H1 (cell line): ENCODE measurements around the gene DPT.

Experiments
- ATF2 ChIP-seq: IDR thresholded peaks from 2 replicates; pipeline ENCODE4 v1.6.1; 2012; ENCODE audit warnings: low read length, inconsistent platforms
- CTCF ChIP-seq, 3 experiments: IDR thresholded peaks; 1 replicate in 2 of 3; 2 replicates in 1 of 3; pipeline versions ENCODE4 v1.5.1 to v1.6.1; 2011; ENCODE audit warnings: low read length in 3 of 3, mild to moderate bottlenecking in 3 of 3, inconsistent platforms in 2 of 3, low read depth in 1 of 3, moderate library complexity in 1 of 3; ENCODE audit not compliant: insufficient read depth in 1 of 3; ENCODE audit errors: control extremely low read depth in 1 of 3
- GABPA ChIP-seq: IDR thresholded peaks from 2 replicates; pipeline ENCODE4 v1.6.1; 2011; ENCODE audit warnings: mild to moderate bottlenecking, low read length, moderate library complexity, borderline replicate concordance; ENCODE audit not compliant: insufficient read depth
- JUN ChIP-seq: IDR thresholded peaks from 2 replicates; pipeline ENCODE4 v1.6.1; 2011; ENCODE audit warnings: low read depth, mild to moderate bottlenecking, improper control_type of control experiment, low read length
- RNF2 ChIP-seq: fragments of 200-900, 300-1000 bp; sonication (generic); IDR thresholded peaks from 2 replicates; pipeline ENCODE4 v1.7.1; 2016; ENCODE audit warnings: borderline replicate concordance, low read depth, mild to moderate bottlenecking, antibody characterized with exemption, low read length; ENCODE audit not compliant: poor library complexity, severe bottlenecking; ENCODE audit errors: missing control alignments
- SRF ChIP-seq: IDR thresholded peaks from 2 replicates; pipeline ENCODE4 v1.6.1; 2011; ENCODE audit warnings: mild to moderate bottlenecking, low read depth, low read length, moderate library complexity
- YY1 ChIP-seq: IDR thresholded peaks from 2 replicates; pipeline ENCODE4 v1.6.1; 2011; ENCODE audit warnings: low read depth, mild to moderate bottlenecking, low read length

GRCh38 chr1:168726281-168726680 lies 2.7 kb downstream of the DPT start:
- TF ChIP-seq JUN (no peak), YY1 (no peak), CTCF (IDR thresholded peaks at IDR 0.05; ENCODE audit: control extremely low read depth in 1 of 3, insufficient read depth in 1 of 3, low read depth in 1 of 3, low read length in 3 of 3) (no peak), GABPA (no peak), SRF (no peak), ATF2 (no peak), RNF2 (no peak)
